GM12878 (cell line): ENCODE data around the gene FOXP3. TPM values are rescaled to one million over a fixed set of nuclear protein-coding genes. Genes with fewer than 3 reads are reported as not detected.

Experiments used
- ATAC-seq: fragments of 200-7000 bp; cut with Tn5 transposase; 3 replicates; pipeline ENCODE4 v1.9.1; 2020; ENCODE audit warnings: mild to moderate bottlenecking, moderate library complexity
- BruUV-seq: library from RNA; stranded (reverse); fragments of 400-500 nt; replicated peaks from 2 replicates; lab custom pipeline; 2021; lab: Mats Ljungman, UMichigan
- CTCF ChIA-PET: fragments of 300-600 bp; sonication (Branson Sonifier 250); formaldehyde crosslinking; extraction: SDS; loops from one replicate; lab custom pipeline; 2021; ENCODE audit warnings: inconsistent platforms; lab: Yijun Ruan, JAX
- POLR2A ChIA-PET: fragments of 350-600 bp; formaldehyde crosslinking; extraction: SDS; loops from one replicate; lab custom pipeline; 2021; ENCODE audit warnings: inconsistent platforms; lab: Charles Lee
- RAD21 ChIA-PET: fragments of 300-600 bp; sonication (Branson Sonifier 250); formaldehyde crosslinking; loops from one replicate; lab custom pipeline; 2023; ENCODE audit warnings: antibody characterized with exemption; ENCODE audit not compliant: unreplicated experiment; lab: Charles Lee
- SMC1A ChIA-PET: fragments of 300-600 bp; sonication (Branson Sonifier 250); formaldehyde crosslinking; loops from one replicate; lab custom pipeline; 2023; ENCODE audit not compliant: unreplicated experiment, uncharacterized antibody; lab: Charles Lee
- DNase-seq: peaks from one replicate; pipeline ENCODE4 v3.0.0-alpha.2; 2011; ENCODE audit warnings: low read depth, low spot score
- FAIRE-seq: peaks from 3 replicates; lab custom pipeline; 2011; peaks lifted over from hg19 to GRCh38; lab: Jason Lieb, UNC
- H2AFZ ChIP-seq: 2 replicates; pipeline ENCODE4 v1.6.0; 2011; ENCODE audit warnings: low read depth, low read length, control low read depth; ENCODE audit not compliant: control insufficient read depth
- H3K27ac ChIP-seq: 2 replicates; pipeline ENCODE4 v1.5.1; 2011; ENCODE audit warnings: control low read depth; ENCODE audit not compliant: control insufficient read depth, insufficient read depth
- H3K27me3 ChIP-seq, 2 experiments: replicated peaks in 1 of 2; 2 replicates each; pipeline versions ENCODE4 v1.6.0 to v1.6.1; 2011; ENCODE audit warnings: low read length in 1 of 2; ENCODE audit not compliant: control insufficient read depth in 2 of 2, insufficient read depth in 2 of 2
- H3K36me3 ChIP-seq, 2 experiments: 2 replicates each; pipeline ENCODE4 v1.5.1; 2011; ENCODE audit warnings: low read length in 1 of 2; ENCODE audit not compliant: control insufficient read depth in 2 of 2, insufficient read depth in 2 of 2
- H3K4me1 ChIP-seq: 2 replicates; pipeline ENCODE4 v1.6.1; 2011; ENCODE audit warnings: mild to moderate bottlenecking, low read length, moderate library complexity, mixed read lengths; ENCODE audit not compliant: control insufficient read depth, insufficient read depth
- H3K4me2 ChIP-seq: 2 replicates; pipeline ENCODE4 v1.6.0; 2011; ENCODE audit warnings: control low read depth; ENCODE audit not compliant: control insufficient read depth, insufficient read depth
- H3K4me3 ChIP-seq: fragments of 200-600 bp; sonication (generic); 2 replicates; pipeline ENCODE4 v1.5.1; 2016
- H3K79me2 ChIP-seq: 2 replicates; pipeline ENCODE4 v1.6.0; 2011; ENCODE audit warnings: low read length; ENCODE audit not compliant: control insufficient read depth, insufficient read depth
- H3K9ac ChIP-seq: 2 replicates; pipeline ENCODE4 v1.8.0; 2011; ENCODE audit warnings: low read length, control low read depth, mixed read lengths; ENCODE audit not compliant: control insufficient read depth, insufficient read depth
- H3K9me3 ChIP-seq: replicated peaks from 3 replicates; pipeline ENCODE4 v1.5.1; 2011; ENCODE audit warnings: mild to moderate bottlenecking, low read length; ENCODE audit not compliant: control insufficient read depth, insufficient read depth
- H4K20me1 ChIP-seq: 2 replicates; pipeline ENCODE4 v1.6.0; 2011; ENCODE audit not compliant: control insufficient read depth, insufficient read depth
- ATF2 ChIP-seq: IDR thresholded peaks from 2 replicates; pipeline ENCODE4 v1.6.1; 2012; ENCODE audit warnings: low read length, inconsistent platforms
- CBX5 ChIP-seq: sonication (generic); IDR thresholded peaks from 2 replicates; pipeline ENCODE4 v1.6.1; 2016; ENCODE audit warnings: low read depth, moderate library complexity, mild to moderate bottlenecking, inconsistent platforms
- CHD1 ChIP-seq: IDR thresholded peaks from 2 replicates; pipeline ENCODE4 v1.6.1; 2012; ENCODE audit warnings: low read depth, low read length, improper control_type of control experiment
- EED ChIP-seq: sonication (generic); IDR thresholded peaks from 2 replicates; pipeline ENCODE4 v1.6.1; 2016; ENCODE audit warnings: antibody characterized with exemption, low read depth
- FOXK2 ChIP-seq: fragments of 450-650 bp; IDR thresholded peaks from 2 replicates; pipeline ENCODE4 v1.6.1; 2017; ENCODE audit warnings: mild to moderate bottlenecking, moderate library complexity
- IKZF1 ChIP-seq: fragments of 450-650 bp; conservative IDR thresholded peaks from 2 replicates; pipeline ENCODE4 v1.6.1; 2017; ENCODE audit warnings: antibody characterized with exemption, mild to moderate bottlenecking
- IKZF2 ChIP-seq, 2 experiments: fragments of 450-650 bp; IDR thresholded peaks; 2 replicates each; pipeline ENCODE4 v1.6.1; 2017; ENCODE audit warnings: mild to moderate bottlenecking in 2 of 2, moderate library complexity in 2 of 2
- JUNB ChIP-seq: IDR thresholded peaks from 2 replicates; pipeline ENCODE4 v1.6.1; 2016; ENCODE audit warnings: antibody characterized with exemption, mild to moderate bottlenecking
- NFXL1 ChIP-seq: fragments of 450-650 bp; IDR thresholded peaks from 2 replicates; pipeline ENCODE4 v1.6.1; 2017; ENCODE audit warnings: antibody characterized with exemption, mild to moderate bottlenecking, borderline replicate concordance
- NFYA ChIP-seq: IDR thresholded peaks from 2 replicates; pipeline ENCODE4 v1.6.1; 2011; ENCODE audit warnings: low read depth, mild to moderate bottlenecking, low read length, improper control_type of control experiment, borderline replicate concordance
- PAX5 ChIP-seq: IDR thresholded peaks from 2 replicates; pipeline ENCODE4 v1.6.1; 2011; ENCODE audit warnings: low read depth, low read length, borderline replicate concordance
- POLR2A ChIP-seq: IDR thresholded peaks from 2 replicates; pipeline ENCODE4 v1.6.1; 2011; ENCODE audit warnings: low read depth, mild to moderate bottlenecking, low read length
- RAD51 ChIP-seq: fragments of 450-650 bp; IDR thresholded peaks from 2 replicates; pipeline ENCODE4 v1.6.1; 2016; ENCODE audit warnings: moderate library complexity, mild to moderate bottlenecking, inconsistent platforms
- STAT1 ChIP-seq: fragments of 450-650 bp; conservative IDR thresholded peaks from 2 replicates; pipeline ENCODE4 v1.6.1; 2014; ENCODE audit warnings: antibody characterized with exemption, mild to moderate bottlenecking
- TAF1 ChIP-seq: IDR thresholded peaks from 2 replicates; pipeline ENCODE4 v1.6.1; 2011; ENCODE audit warnings: mild to moderate bottlenecking, low read depth, low read length, borderline replicate concordance
- YBX1 ChIP-seq: fragments of 450-650 bp; IDR thresholded peaks from 2 replicates; pipeline ENCODE4 v1.6.1; 2016; ENCODE audit warnings: antibody characterized with exemption
- ZNF207 ChIP-seq: fragments of 450-650 bp; IDR thresholded peaks from 2 replicates; pipeline ENCODE4 v1.6.1; 2014; ENCODE audit warnings: antibody characterized with exemption, mild to moderate bottlenecking, borderline replicate concordance
- ZNF217 ChIP-seq: fragments of 450-650 bp; IDR thresholded peaks from 2 replicates; pipeline ENCODE4 v1.6.1; 2017; ENCODE audit warnings: antibody characterized with exemption, mild to moderate bottlenecking
- ZSCAN29 ChIP-seq: fragments of 450-650 bp; IDR thresholded peaks from 2 replicates; pipeline ENCODE4 v1.6.1; 2017; ENCODE audit warnings: mild to moderate bottlenecking, moderate library complexity
- WGBS: methylation state at CpG from one replicate; pipeline ENCODE4 v1.1.6; 2016; ENCODE audit warnings: low lambda C conversion rate; ENCODE audit not compliant: insufficient replicate concordance, insufficient coverage; ENCODE audit errors: missing lambda C conversion rate; 5-methylcytosine and 5-hydroxymethylcytosine counted together
- in situ Hi-C: fragments of 300-500 bp; cut with MboI; formaldehyde crosslinking; loops from 9 replicates; pipeline ENCODE4 v1.14.3; 2018; ENCODE audit warnings: mixed read lengths
- intact Hi-C: fragments of 100-400 bp; cut with micrococcal nuclease; formaldehyde crosslinking; loops from one replicate; pipeline ENCODE4 v1.14.2; 2022; ENCODE audit not compliant: unreplicated experiment
- polyA plus RNA-seq, 11 experiments: library from polyadenylated mRNA; depleted of rRNA in 4 of 11; unstranded in 6 of 11; stranded (reverse) in 5 of 11; fragments of >200 nt; fragmentation: Nextera tagmentation in 4 of 11; fragmentation: Illumina TruSeq in 1 of 11; extraction: Ambion mirVana in 4 of 11; extraction: Trizol in 1 of 11; gene quantifications; 1 replicate in 1 of 11; 2 replicates in 10 of 11; pipeline versions ENCODE4 v1.2.1 to v1.2.3, GENCODE V29; 2011 to 2016; ENCODE audit warnings: inconsistent platforms in 2 of 11, missing spikeins in 2 of 11, low read depth in 1 of 11
- total RNA-seq, 4 experiments: library from RNA; depleted of rRNA in 3 of 4; stranded (reverse); fragments of >200 nt in 3 of 4; fragmentation: Illumina TruSeq in 1 of 4; extraction: Trizol in 1 of 4; gene quantifications; 2 replicates each; pipeline versions ENCODE4 v1.2.1 to v1.2.3, GENCODE V29; 2013 to 2021
- TF ChIP-seq, protein P1 (sequence below): fragments of 450-650 bp; IDR thresholded peaks from 2 replicates; pipeline ENCODE4 v1.6.1; 2017; ENCODE audit warnings: borderline replicate concordance

The FOXP3 gene
- total and polyA plus RNA-seq, 10 of the 15 experiments (the other 5 are each of a cell fraction or from before 2014, with no cell fraction given), result 0.02 to 0.21 (median 0.08) TPM; not detected in 3

- Histone ChIP-seq H4K20me1 (no peaks in the 10 kb centered on the region), H3K27me3 (no peaks in the 10 kb centered on the region), H3K4me2 (no peak overlapping the region), H3K9me3 (no peaks in the 10 kb centered on the region), H2AFZ (no peak overlapping the region), H3K4me3 (no peak overlapping the region), H3K79me2 (no peaks in the 10 kb centered on the region), H3K4me1 (no peaks in the 10 kb centered on the region), H3K9ac (no peak overlapping the region), H3K36me3 (no peaks in the 10 kb centered on the region; a peak in 1 of 4 replicates), H3K27ac (no peak overlapping the region)
- no peak for TF ChIP-seq CBX5
- TF ChIP-seq RAD51, result no peak
- no peak for TF ChIP-seq NFYA
- TF ChIP-seq YBX1, result no peak
- TF ChIP-seq ATF2, result no peak
- TF ChIP-seq ZNF217, result no peak
- no peak for TF ChIP-seq CHD1
- TF ChIP-seq IKZF2 (IDR thresholded peaks at IDR 0.05), result no peak
- no peak for TF ChIP-seq STAT1
- TF ChIP-seq, protein P1, sequence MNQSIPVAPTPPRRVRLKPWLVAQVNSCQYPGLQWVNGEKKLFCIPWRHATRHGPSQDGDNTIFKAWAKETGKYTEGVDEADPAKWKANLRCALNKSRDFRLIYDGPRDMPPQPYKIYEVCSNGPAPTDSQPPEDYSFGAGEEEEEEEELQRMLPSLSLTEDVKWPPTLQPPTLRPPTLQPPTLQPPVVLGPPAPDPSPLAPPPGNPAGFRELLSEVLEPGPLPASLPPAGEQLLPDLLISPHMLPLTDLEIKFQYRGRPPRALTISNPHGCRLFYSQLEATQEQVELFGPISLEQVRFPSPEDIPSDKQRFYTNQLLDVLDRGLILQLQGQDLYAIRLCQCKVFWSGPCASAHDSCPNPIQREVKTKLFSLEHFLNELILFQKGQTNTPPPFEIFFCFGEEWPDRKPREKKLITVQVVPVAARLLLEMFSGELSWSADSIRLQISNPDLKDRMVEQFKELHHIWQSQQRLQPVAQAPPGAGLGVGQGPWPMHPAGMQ, result no peak
- no peak for TF ChIP-seq FOXK2
- TF ChIP-seq NFXL1, result no peak
- TF ChIP-seq IKZF1, result no peak
- no peak for TF ChIP-seq POLR2A
- no peak for TF ChIP-seq PAX5
- no peak for TF ChIP-seq JUNB
- TF ChIP-seq EED, result no peak
- no peak for TF ChIP-seq ZNF207
- TF ChIP-seq ZSCAN29, result no peak
- TF ChIP-seq TAF1, result no peak
- in situ Hi-C loops, result no loop called here
- RAD21 ChIA-PET, result no interaction called here
- DNase-seq (no peak), ATAC-seq (no peak), FAIRE-seq (no peak)
- 72% methylated on average over 12 of the region's 12 CpGs for WGBS
- no TSS peak for BruUV-seq
- POLR2A ChIA-PET, result no interaction called here
- intact Hi-C loops, result no loop called here
- CTCF ChIA-PET, result no interaction called here
- SMC1A ChIA-PET, result no interaction called here
These were observed 21.9 kb downstream of the FOXP3 start for GRCh38 chrX:49242545-49243066.
